Measurements from ENCODE around the gene INPP5D. TPM values are rescaled to one million over a fixed set of nuclear protein-coding genes. Genes with fewer than 3 reads are reported as not detected.
"Not testable (repeated sequence)": the region's sequence is repeated elsewhere in the genome, so short reads cannot be mapped to it uniquely, and the experiment has no call there.

Gene INPP5D
- total RNA-seq, 2 donors from 2014 or later = 64.8 to 69.3 TPM

- H3K4me3 Mint-ChIP-seq; ATAC-seq (replicated peaks in 1 of 2); H3K27me3 Mint-ChIP-seq (ENCODE audit: low read depth); H3K36me3 Mint-ChIP-seq (ENCODE audit: insufficient read depth in 2 of 2); H3K9me3 Mint-ChIP-seq; H3K27ac Mint-ChIP-seq; DNase-seq: not testable (repeated sequence)
- H3K4me1 Mint-ChIP-seq (ENCODE audit: low read depth) = peaks cover 10% of the 10 kb centered on the region
Observed at GRCh38 chr2:233052517-233052916, 7.6 kb upstream of the INPP5D start.

- H3K9me3 Mint-ChIP-seq = no peaks in the 10 kb centered on the region
- H3K27me3 Mint-ChIP-seq (ENCODE audit: low read depth) = peaks cover 6% of the 10 kb centered on the region
- H3K4me1 Mint-ChIP-seq (ENCODE audit: low read depth) = peaks cover 18% of the 10 kb centered on the region
- H3K36me3 Mint-ChIP-seq (ENCODE audit: insufficient read depth in 2 of 2) = no peaks in the 10 kb centered on the region
- DNase-seq (peak; percentile 77 to 84), ATAC-seq (replicated peaks in 1 of 2) (peak; percentile 77 to 83)
- peak overlapping the region in 1 of 2 donors; percentile 21 for H3K4me3 Mint-ChIP-seq
- peak overlapping the region; percentile 20 for H3K27ac Mint-ChIP-seq
Observed at GRCh38 chr2:233053928-233054784, 6.0 kb upstream of the INPP5D start.

GRCh38 chr2:233055362-233055761 lies 4.8 kb upstream of the INPP5D start:
- H3K9me3 Mint-ChIP-seq = no peaks in the 10 kb centered on the region
- no peak for ATAC-seq (replicated peaks in 1 of 2)
- peaks cover 28% of the 10 kb centered on the region for H3K4me1 Mint-ChIP-seq (ENCODE audit: low read depth)
- H3K27ac Mint-ChIP-seq = no peak overlapping the region
- peaks cover 6% of the 10 kb centered on the region for H3K27me3 Mint-ChIP-seq (ENCODE audit: low read depth)
- DNase-seq = no peak
- no peaks in the 10 kb centered on the region for H3K36me3 Mint-ChIP-seq (ENCODE audit: insufficient read depth in 2 of 2)
- no peak overlapping the region for H3K4me3 Mint-ChIP-seq

- H3K9me3 Mint-ChIP-seq = no peaks in the 10 kb centered on the region
- H3K36me3 Mint-ChIP-seq (ENCODE audit: insufficient read depth in 2 of 2) = peaks cover 0 to 6% of the 10 kb centered on the region in 2 donors
- no peak overlapping the region for H3K27ac Mint-ChIP-seq
- H3K27me3 Mint-ChIP-seq (ENCODE audit: low read depth) = peaks cover 6% of the 10 kb centered on the region
- H3K4me1 Mint-ChIP-seq (ENCODE audit: low read depth) = peaks cover 33% of the 10 kb centered on the region
- H3K4me3 Mint-ChIP-seq = no peak overlapping the region
- no peak for ATAC-seq (replicated peaks in 1 of 2)
- no peak for DNase-seq
Observed at GRCh38 chr2:233056961-233057605, 3.1 kb upstream of the INPP5D start.

- peak overlapping the region; percentile 38 to 97 for H3K4me3 Mint-ChIP-seq
Observed at GRCh38 chr2:233058717-233059546, 1.2 kb upstream of the INPP5D start.

GRCh38 chr2:233059547-233059796 lies 670 bp upstream of the INPP5D start:
- H3K4me3 Mint-ChIP-seq = peak overlapping the region; percentile 83 to 97
- peaks cover 3% of the 10 kb centered on the region for H3K27me3 Mint-ChIP-seq (ENCODE audit: low read depth)
- H3K27ac Mint-ChIP-seq = no peak overlapping the region
- ATAC-seq (replicated peaks in 1 of 2) (no peak), DNase-seq (peak in 1 of 2 donors; percentile 22)
- H3K4me1 Mint-ChIP-seq (ENCODE audit: low read depth) = peaks cover 46% of the 10 kb centered on the region
- peaks cover 0 to 6% of the 10 kb centered on the region in 2 donors for H3K36me3 Mint-ChIP-seq (ENCODE audit: insufficient read depth in 2 of 2)
- H3K9me3 Mint-ChIP-seq = no peaks in the 10 kb centered on the region

More at GRCh38 chr2:233058717-233059546, 1.2 kb upstream of the INPP5D start:
- Mint-ChIP-seq H3K4me1 (ENCODE audit: low read depth) (peaks cover 47% of the 10 kb centered on the region), H3K36me3 (ENCODE audit: insufficient read depth in 2 of 2) (peaks cover 0 to 6% of the 10 kb centered on the region in 2 donors), H3K9me3 (no peaks in the 10 kb centered on the region), H3K27ac (peak overlapping the region; percentile 16), H3K27me3 (ENCODE audit: low read depth) (peaks cover 6% of the 10 kb centered on the region)
- DNase-seq (no peak), ATAC-seq (replicated peaks in 1 of 2) (no peak)

GRCh38 chr2:233060501-233060979 lies 398 bp downstream of the INPP5D start:
- peaks cover 0 to 6% of the 10 kb centered on the region in 2 donors for H3K36me3 Mint-ChIP-seq (ENCODE audit: insufficient read depth in 2 of 2)
- ATAC-seq (replicated peaks in 1 of 2) (peak; percentile 9 to 17), DNase-seq (no peak)
- H3K27me3 Mint-ChIP-seq (ENCODE audit: low read depth) = no peaks in the 10 kb centered on the region
- peak overlapping the region; percentile 94 for H3K27ac Mint-ChIP-seq
- H3K4me1 Mint-ChIP-seq (ENCODE audit: low read depth) = peaks cover 50% of the 10 kb centered on the region
- no peaks in the 10 kb centered on the region for H3K9me3 Mint-ChIP-seq
- peak overlapping the region; percentile 83 to 97 for H3K4me3 Mint-ChIP-seq

DNA sequence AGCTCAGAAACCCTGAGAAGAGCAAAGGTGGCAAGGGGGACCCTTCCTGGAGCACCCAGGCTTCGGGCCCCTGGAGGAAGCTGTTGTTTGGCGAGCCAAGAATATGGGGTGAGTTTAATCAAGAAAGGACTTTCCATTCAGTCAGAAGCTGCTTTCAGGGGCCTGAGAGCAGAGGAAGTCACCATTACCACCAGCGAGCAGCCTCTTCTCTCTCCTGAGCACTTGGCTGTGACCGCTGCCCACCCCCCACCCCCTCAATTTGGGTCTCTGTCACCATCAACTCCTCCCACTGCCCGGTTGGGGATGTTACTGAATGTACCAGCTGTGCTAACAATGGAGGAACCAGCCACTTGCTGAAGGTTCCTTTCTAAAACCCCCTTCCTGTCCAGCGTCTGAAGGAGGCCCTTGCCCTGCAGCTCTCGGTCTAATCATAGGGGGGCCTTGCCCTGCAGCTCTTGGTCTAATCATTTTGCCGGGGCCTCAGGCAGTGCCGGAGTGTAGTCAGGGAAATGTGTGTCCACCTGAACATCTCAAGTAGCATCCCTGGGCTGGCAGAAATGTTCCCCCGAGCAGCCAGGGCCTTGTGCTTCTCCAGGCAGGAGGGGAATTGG lies 943 bp downstream of the INPP5D start:
- peak; percentile 43 to 52 for ATAC-seq (replicated peaks in 1 of 2)
- no peaks in the 10 kb centered on the region for H3K9me3 Mint-ChIP-seq
- DNase-seq = peak; percentile 61 to 75
- no peaks in the 10 kb centered on the region for H3K27me3 Mint-ChIP-seq (ENCODE audit: low read depth)
- peaks cover 50% of the 10 kb centered on the region for H3K4me1 Mint-ChIP-seq (ENCODE audit: low read depth)
- H3K4me3 Mint-ChIP-seq = peak overlapping the region; percentile 83 to 97
- H3K36me3 Mint-ChIP-seq (ENCODE audit: insufficient read depth in 2 of 2) = peaks cover 2 to 6% of the 10 kb centered on the region in 2 donors
- H3K27ac Mint-ChIP-seq = peak overlapping the region; percentile 94

- ATAC-seq (replicated peaks in 1 of 2) (peak; percentile 72 to 73), DNase-seq (peak; percentile 66 to 73)
- Mint-ChIP-seq H3K27ac (peak overlapping the region; percentile 94), H3K27me3 (ENCODE audit: low read depth) (no peaks in the 10 kb centered on the region), H3K36me3 (ENCODE audit: insufficient read depth in 2 of 2) (peaks cover 6 to 8% of the 10 kb centered on the region in 2 donors), H3K4me3 (peak overlapping the region; percentile 83 to 97), H3K9me3 (no peaks in the 10 kb centered on the region), H3K4me1 (ENCODE audit: low read depth) (peaks cover 52% of the 10 kb centered on the region)
Observed at GRCh38 chr2:233061591-233062450, 1.7 kb downstream of the INPP5D start.

DNA sequence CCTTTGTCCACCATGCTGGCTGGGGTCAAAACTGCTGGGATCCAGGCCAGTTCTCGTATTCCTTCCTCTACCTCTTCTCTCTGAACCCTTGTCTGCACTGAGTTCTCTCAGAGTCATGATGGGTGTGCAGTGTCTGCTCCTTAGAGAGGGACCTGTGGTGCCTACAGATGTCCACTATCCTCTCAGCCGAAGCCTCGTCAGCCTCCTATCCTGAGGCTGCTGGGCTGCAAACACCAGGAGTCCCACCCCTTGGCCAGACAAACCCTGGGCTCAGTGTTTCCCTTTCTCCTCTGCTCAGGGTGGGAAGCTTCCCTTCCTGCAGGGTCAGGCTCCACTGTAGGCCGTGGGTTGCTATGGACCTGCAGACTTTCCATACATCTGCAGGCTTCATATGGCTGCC lies 2.3 kb downstream of the INPP5D start:
- Mint-ChIP-seq H3K27ac (peak overlapping the region; percentile 20), H3K4me3 (peak overlapping the region; percentile 83 to 97), H3K27me3 (ENCODE audit: low read depth) (no peaks in the 10 kb centered on the region), H3K36me3 (ENCODE audit: insufficient read depth in 2 of 2) (peaks cover 9 to 14% of the 10 kb centered on the region in 2 donors), H3K9me3 (no peaks in the 10 kb centered on the region), H3K4me1 (ENCODE audit: low read depth) (peaks cover 59% of the 10 kb centered on the region)
- DNase-seq (no peak), ATAC-seq (replicated peaks in 1 of 2) (no peak)

- no peak for ATAC-seq (replicated peaks in 1 of 2)
- Mint-ChIP-seq H3K36me3 (ENCODE audit: insufficient read depth in 2 of 2) (peaks cover 9 to 16% of the 10 kb centered on the region in 2 donors), H3K27ac (peak overlapping the region; percentile 20), H3K4me1 (ENCODE audit: low read depth) (peaks cover 61% of the 10 kb centered on the region), H3K4me3 (peak overlapping the region; percentile 83 to 97), H3K27me3 (ENCODE audit: low read depth) (no peaks in the 10 kb centered on the region), H3K9me3 (no peaks in the 10 kb centered on the region)
- no peak for DNase-seq
Observed at GRCh38 chr2:233062946-233063268, 2.8 kb downstream of the INPP5D start.
